Measurements from ENCODE around the gene VPS11. TPM values are rescaled to one million over a fixed set of nuclear protein-coding genes. Genes with fewer than 3 reads are reported as not detected.

The VPS11 gene
- total RNA-seq, 1 donor from 2014 or later, result 34.8 TPM

GRCh38 chr11:119112314-119113020 lies 44.8 kb downstream of the VPS11 start:
- H3K27ac Mint-ChIP-seq, result no peak overlapping the region
- H3K4me1 Mint-ChIP-seq (ENCODE audit: unreplicated experiment), result peaks cover 10% of the 10 kb centered on the region
- peaks cover 10% of the 10 kb centered on the region for H3K36me3 Mint-ChIP-seq
- TF ChIP-seq CTCF (conservative IDR thresholded peaks at IDR 0.05), result no peak
- H3K9me3 Mint-ChIP-seq, result no peaks in the 10 kb centered on the region
- H3K4me3 Mint-ChIP-seq, result no peak overlapping the region
- no peaks in the 10 kb centered on the region for H3K27me3 Mint-ChIP-seq
- DNase-seq (ENCODE audit: extremely low spot score, unreplicated experiment), result no peak

GRCh38 chr11:119113716-119114115 lies 46.1 kb downstream of the VPS11 start:
- H3K27ac Mint-ChIP-seq, result no peak overlapping the region
- H3K4me3 Mint-ChIP-seq, result no peak overlapping the region
- no peaks in the 10 kb centered on the region for H3K9me3 Mint-ChIP-seq
- TF ChIP-seq CTCF (conservative IDR thresholded peaks at IDR 0.05), result no peak
- peaks cover 10% of the 10 kb centered on the region for H3K36me3 Mint-ChIP-seq
- no peak for DNase-seq (ENCODE audit: extremely low spot score, unreplicated experiment)
- peaks cover 3% of the 10 kb centered on the region for H3K4me1 Mint-ChIP-seq (ENCODE audit: unreplicated experiment)
- H3K27me3 Mint-ChIP-seq, result no peaks in the 10 kb centered on the region

- no peak for DNase-seq (ENCODE audit: extremely low spot score, unreplicated experiment)
- H3K27me3 Mint-ChIP-seq, result no peaks in the 10 kb centered on the region
- no peak overlapping the region for H3K4me3 Mint-ChIP-seq
- H3K9me3 Mint-ChIP-seq, result no peaks in the 10 kb centered on the region
- H3K27ac Mint-ChIP-seq, result no peak overlapping the region
- no peaks in the 10 kb centered on the region for H3K4me1 Mint-ChIP-seq (ENCODE audit: unreplicated experiment)
- H3K36me3 Mint-ChIP-seq, result peaks cover 10% of the 10 kb centered on the region
- no peak for TF ChIP-seq CTCF (conservative IDR thresholded peaks at IDR 0.05)
Measured at GRCh38 chr11:119114351-119114750, 46.7 kb downstream of the VPS11 start.

GRCh38 chr11:119115484-119116234 lies 48.0 kb downstream of the VPS11 start:
- no peak for DNase-seq (ENCODE audit: extremely low spot score, unreplicated experiment)
- no peak overlapping the region for H3K4me3 Mint-ChIP-seq
- H3K36me3 Mint-ChIP-seq, result peaks cover 10% of the 10 kb centered on the region
- no peaks in the 10 kb centered on the region for H3K9me3 Mint-ChIP-seq
- peaks cover 6% of the 10 kb centered on the region for H3K4me1 Mint-ChIP-seq (ENCODE audit: unreplicated experiment)
- TF ChIP-seq CTCF (conservative IDR thresholded peaks at IDR 0.05), result no peak
- H3K27me3 Mint-ChIP-seq, result no peaks in the 10 kb centered on the region
- no peak overlapping the region for H3K27ac Mint-ChIP-seq

GRCh38 chr11:119116235-119116594 lies 48.6 kb downstream of the VPS11 start:
- no peak for DNase-seq (ENCODE audit: extremely low spot score, unreplicated experiment)
- peaks cover 10% of the 10 kb centered on the region for H3K4me1 Mint-ChIP-seq (ENCODE audit: unreplicated experiment)
- H3K27ac Mint-ChIP-seq, result no peak overlapping the region
- no peaks in the 10 kb centered on the region for H3K27me3 Mint-ChIP-seq
- H3K9me3 Mint-ChIP-seq, result no peaks in the 10 kb centered on the region
- H3K4me3 Mint-ChIP-seq, result no peak overlapping the region
- TF ChIP-seq CTCF (conservative IDR thresholded peaks at IDR 0.05), result no peak
- H3K36me3 Mint-ChIP-seq, result peaks cover 10% of the 10 kb centered on the region
